Measurements from ENCODE around the gene CEP41.
A peak's percentile ranks its signal among the peaks of the same experiment; 100 is the strongest.

CEP41 gene

GRCh38 chr7:130417213-130417612 lies 23.6 kb downstream of the CEP41 start:
- DNase-seq, result no peak

GRCh38 chr7:130415006-130415405 lies 25.8 kb downstream of the CEP41 start:
- no peak for DNase-seq

GRCh38 chr7:130413201-130413600 lies 27.6 kb downstream of the CEP41 start:
- DNase-seq, result no peak

- DNase-seq, result no peak
These were observed 29.8 kb downstream of the CEP41 start for GRCh38 chr7:130410868-130411541.

GRCh38 chr7:130409712-130410072 lies 31.1 kb downstream of the CEP41 start:
- DNase-seq, result no peak

- DNase-seq, result peak; percentile 96
These were observed 31.6 kb downstream of the CEP41 start for GRCh38 chr7:130409067-130409711.

GRCh38 chr7:130405003-130405402 lies 35.8 kb downstream of the CEP41 start:
- no peak for DNase-seq

GRCh38 chr7:130401578-130401977 lies 39.2 kb downstream of the CEP41 start:
- no peak for DNase-seq

- no peak for DNase-seq
These were observed 39.7 kb downstream of the CEP41 start for GRCh38 chr7:130401101-130401500.

GRCh38 chr7:130400120-130400572 lies 40.7 kb downstream of the CEP41 start:
- DNase-seq, result no peak

- no peak for DNase-seq
These were observed 42.2 kb downstream of the CEP41 start for GRCh38 chr7:130398526-130399090.

GRCh38 chr7:130397758-130398073 lies 43.1 kb downstream of the CEP41 start:
- DNase-seq, result peak; percentile 75

GRCh38 chr7:130397051-130397757 lies 43.6 kb downstream of the CEP41 start:
- DNase-seq, result no peak

GRCh38 chr7:130396109-130396508 lies 44.7 kb downstream of the CEP41 start:
- no peak for DNase-seq

- no peak for DNase-seq
These were observed 45.4 kb downstream of the CEP41 start for GRCh38 chr7:130395421-130395820.

GRCh38 chr7:130394421-130395195 lies 46.2 kb downstream of the CEP41 start:
- peak; percentile 33 for DNase-seq

- DNase-seq, result no peak
These were observed 46.9 kb downstream of the CEP41 start for GRCh38 chr7:130393841-130394411.

- DNase-seq, result no peak
These were observed 47.7 kb downstream of the CEP41 start for GRCh38 chr7:130393101-130393561.

GRCh38 chr7:130390486-130390885 lies 50.3 kb downstream of the CEP41 start:
- DNase-seq, result no peak

GRCh38 chr7:130388671-130389070 lies 52.1 kb downstream of the CEP41 start:
- DNase-seq, result no peak

- no peak for DNase-seq
These were observed 53.0 kb downstream of the CEP41 start for GRCh38 chr7:130387628-130388403.

GRCh38 chr7:130387306-130387627 lies 53.5 kb downstream of the CEP41 start:
- DNase-seq, result no peak

All from NCI-H1436 treated with DMSO at 0.1 percent for 48 hours (cell line).